Neutrophil (primary cell): ENCODE results near the gene FSTL4.

Source experiments
- H3K27ac ChIP-seq: fragments of 200-600 bp; sonication (generic); 2 replicates; pipeline ENCODE4 v1.5.1; 2016; ENCODE audit warnings: mild to moderate bottlenecking, moderate library complexity
- H3K27me3 ChIP-seq: fragments of 200-600 bp; sonication (generic); 2 replicates; pipeline ENCODE4 v1.6.0; 2016; ENCODE audit warnings: mild to moderate bottlenecking
- H3K36me3 ChIP-seq: fragments of 200-600 bp; sonication (generic); 2 replicates; pipeline ENCODE4 v1.5.1; 2017
- H3K4me1 ChIP-seq, 2 experiments: fragments of 200-600 bp in 1 of 2; sonication (generic) in 1 of 2; 1 replicate in 1 of 2; 2 replicates in 1 of 2; pipeline versions ENCODE4 v1.5.1 to v1.6.1; 2013 to 2016; ENCODE audit warnings: low read depth in 1 of 2, low read length in 1 of 2, mild to moderate bottlenecking in 1 of 2, moderate library complexity in 1 of 2; ENCODE audit not compliant: control insufficient read depth in 1 of 2, insufficient read depth in 1 of 2
- H3K4me3 ChIP-seq, 2 experiments: fragments of 200-600 bp in 1 of 2; sonication (generic) in 1 of 2; 1 replicate in 1 of 2; 2 replicates in 1 of 2; pipeline ENCODE4 v1.5.1; 2013 to 2016; ENCODE audit warnings: low read depth in 1 of 2, low read length in 1 of 2, mild to moderate bottlenecking in 1 of 2, moderate library complexity in 1 of 2
- H3K9me3 ChIP-seq: fragments of 200-600 bp; sonication (generic); 2 replicates; pipeline ENCODE4 v1.5.1; 2016
- CTCF ChIP-seq: fragments of 200-600 bp; sonication (generic); IDR thresholded peaks from 2 replicates; pipeline ENCODE4 v1.5.1; 2016; ENCODE audit warnings: antibody characterized with exemption

The FSTL4 gene

GRCh38 chr5:133499895-133500294 is 112.4 kb downstream of the FSTL4 start:
- H3K9me3 ChIP-seq = no peaks in the 10 kb centered on the region
- no peaks in the 10 kb centered on the region for H3K36me3 ChIP-seq
- H3K4me1 ChIP-seq = no peaks in the 10 kb centered on the region
- peaks cover 38% of the 10 kb centered on the region for H3K27me3 ChIP-seq
- H3K27ac ChIP-seq = no peak overlapping the region
- no peak for TF ChIP-seq CTCF
- no peak overlapping the region for H3K4me3 ChIP-seq

- Histone ChIP-seq H3K27me3 (peaks cover 38% of the 10 kb centered on the region), H3K4me1 (no peaks in the 10 kb centered on the region), H3K27ac (no peak overlapping the region), H3K9me3 (no peaks in the 10 kb centered on the region), H3K36me3 (no peaks in the 10 kb centered on the region), H3K4me3 (no peak overlapping the region)
- no peak for TF ChIP-seq CTCF
These were observed 114.6 kb downstream of the FSTL4 start for GRCh38 chr5:133497608-133498348.

GRCh38 chr5:133496631-133497030 is 115.7 kb downstream of the FSTL4 start:
- Histone ChIP-seq H3K27me3 (peaks cover 31% of the 10 kb centered on the region), H3K27ac (no peak overlapping the region), H3K4me3 (no peak overlapping the region), H3K36me3 (no peaks in the 10 kb centered on the region), H3K9me3 (no peaks in the 10 kb centered on the region), H3K4me1 (no peaks in the 10 kb centered on the region)
- TF ChIP-seq CTCF = no peak

GRCh38 chr5:133494923-133495246 is 117.5 kb downstream of the FSTL4 start:
- H3K9me3 ChIP-seq = no peaks in the 10 kb centered on the region
- no peaks in the 10 kb centered on the region for H3K36me3 ChIP-seq
- H3K27ac ChIP-seq = no peak overlapping the region
- no peaks in the 10 kb centered on the region for H3K4me1 ChIP-seq
- no peak overlapping the region for H3K4me3 ChIP-seq
- TF ChIP-seq CTCF = no peak
- H3K27me3 ChIP-seq = peaks cover 23% of the 10 kb centered on the region

- Histone ChIP-seq H3K36me3 (no peaks in the 10 kb centered on the region), H3K4me1 (no peaks in the 10 kb centered on the region), H3K4me3 (no peak overlapping the region), H3K27ac (no peak overlapping the region), H3K27me3 (peaks cover 21% of the 10 kb centered on the region), H3K9me3 (no peaks in the 10 kb centered on the region)
- TF ChIP-seq CTCF = no peak
These were observed 118.0 kb downstream of the FSTL4 start for GRCh38 chr5:133494232-133494922.
